ENCODE results near the gene CENPF.

The CENPF gene

GRCh38 chr1:214698559-214698958, 95.6 kb downstream of the CENPF start:
- TF ChIP-seq CTCF (IDR thresholded peaks at IDR 0.05; ENCODE audit: borderline replicate concordance, insufficient read depth, low read depth, low read length) = no peak
- H3K4me3 ChIP-seq (ENCODE audit: low read depth, low read length) = no peak overlapping the region

GRCh38 chr1:214700437-214700836, 97.4 kb downstream of the CENPF start:
- TF ChIP-seq CTCF (IDR thresholded peaks at IDR 0.05; ENCODE audit: borderline replicate concordance, insufficient read depth, low read depth, low read length) = no peak
- H3K4me3 ChIP-seq (ENCODE audit: low read depth, low read length) = no peak overlapping the region

GRCh38 chr1:214702556-214702955, 99.6 kb downstream of the CENPF start:
- TF ChIP-seq CTCF (IDR thresholded peaks at IDR 0.05; ENCODE audit: borderline replicate concordance, insufficient read depth, low read depth, low read length) = no peak
- no peak overlapping the region for H3K4me3 ChIP-seq (ENCODE audit: low read depth, low read length)

GRCh38 chr1:214707306-214708087, 104.5 kb downstream of the CENPF start:
- no peak overlapping the region for H3K4me3 ChIP-seq (ENCODE audit: low read depth, low read length)
- TF ChIP-seq CTCF (IDR thresholded peaks at IDR 0.05; ENCODE audit: borderline replicate concordance, insufficient read depth, low read depth, low read length) = no peak

GRCh38 chr1:214708321-214708955, 105.4 kb downstream of the CENPF start:
- TF ChIP-seq CTCF (IDR thresholded peaks at IDR 0.05; ENCODE audit: borderline replicate concordance, insufficient read depth, low read depth, low read length) = no peak
- H3K4me3 ChIP-seq (ENCODE audit: low read depth, low read length) = no peak overlapping the region

- no peak overlapping the region for H3K4me3 ChIP-seq (ENCODE audit: low read depth, low read length)
- no peak for TF ChIP-seq CTCF (IDR thresholded peaks at IDR 0.05; ENCODE audit: borderline replicate concordance, insufficient read depth, low read depth, low read length)
Measured at GRCh38 chr1:214709241-214709640, 106.2 kb downstream of the CENPF start.

- no peak for TF ChIP-seq CTCF (IDR thresholded peaks at IDR 0.05; ENCODE audit: borderline replicate concordance, insufficient read depth, low read depth, low read length)
- no peak overlapping the region for H3K4me3 ChIP-seq (ENCODE audit: low read depth, low read length)
Measured at GRCh38 chr1:214712737-214713136, 109.7 kb downstream of the CENPF start.

All from GM12875 (cell line).